Measurements from ENCODE around the gene NUBP1. TPM values are rescaled to one million over a fixed set of nuclear protein-coding genes. Genes with fewer than 3 reads are reported as not detected.

Gene NUBP1
- 14.4 and 22.5 TPM in 2 replicates for total RNA-seq (2012; rRNA removed)

GRCh38 chr16:10743610-10744369 lies at the start of gene NUBP1:
Gene NUBP1 (plus strand): TSS chr16:10743842. CDS start chr16:10743864, 22 bp downstream.
- Histone ChIP-seq H3K4me1 (ENCODE audit: control insufficient read depth, insufficient read depth, low read length) (peaks cover 10% of the 10 kb centered on the region), H3K4me3 (ENCODE audit: low read length) (peak within 1 kb of the TSS; percentile 83), H3K9me3 (replicated peaks; ENCODE audit: low read length) (no peaks in the 10 kb centered on the region), H3K36me3 (ENCODE audit: insufficient read depth, low read length) (no peaks in the 10 kb centered on the region), H3K27me3 (ENCODE audit: control insufficient read depth, insufficient read depth, low read length) (no peaks in the 10 kb centered on the region), H3K4me2 (ENCODE audit: low read length) (peak within 1 kb of the TSS; percentile 92), H3K9ac (ENCODE audit: low read depth, low read length) (peak within 1 kb of the TSS; percentile 94)

- Histone ChIP-seq H3K9me3 (replicated peaks; ENCODE audit: low read length) (no peaks in the 10 kb centered on the region), H3K4me3 (ENCODE audit: low read length) (no peak overlapping the region), H3K9ac (ENCODE audit: low read depth, low read length) (no peak overlapping the region), H3K27me3 (ENCODE audit: control insufficient read depth, insufficient read depth, low read length) (no peaks in the 10 kb centered on the region), H3K4me2 (ENCODE audit: low read length) (no peak overlapping the region), H3K36me3 (ENCODE audit: insufficient read depth, low read length) (no peaks in the 10 kb centered on the region), H3K4me1 (ENCODE audit: control insufficient read depth, insufficient read depth, low read length) (no peaks in the 10 kb centered on the region)
Observed at GRCh38 chr16:10693889-10694288, 49.8 kb upstream of the NUBP1 start.

DNA sequence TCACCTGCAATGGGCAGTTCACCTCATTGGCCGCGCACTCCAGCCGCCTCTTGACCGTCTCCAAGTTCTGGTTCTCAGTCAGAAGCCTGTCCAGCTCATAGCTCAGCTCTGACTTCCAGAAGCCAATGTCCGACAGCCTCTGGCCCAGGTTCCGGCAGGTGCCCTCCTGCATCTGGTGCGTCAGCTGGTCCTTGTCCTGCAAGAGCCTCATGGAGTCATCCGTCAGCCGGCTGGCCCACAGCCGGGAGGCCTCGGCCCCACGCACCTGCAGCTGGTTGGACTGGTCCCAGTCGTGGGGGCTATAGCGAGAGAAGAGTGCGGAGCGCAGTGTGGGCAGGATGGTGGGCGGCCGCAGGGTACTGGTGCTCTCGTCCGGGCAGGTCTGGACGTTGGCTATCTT lies 49.3 kb upstream of the NUBP1 start:
- Histone ChIP-seq H3K27me3 (ENCODE audit: control insufficient read depth, insufficient read depth, low read length) (no peaks in the 10 kb centered on the region), H3K4me2 (ENCODE audit: low read length) (no peak overlapping the region), H3K9ac (ENCODE audit: low read depth, low read length) (no peak overlapping the region)

GRCh38 chr16:10694830-10695229 lies 48.8 kb upstream of the NUBP1 start, which contains the start of gene TEKT5:
Gene TEKT5 (minus strand): TSS chr16:10694930. CDS start chr16:10694873, 57 bp downstream.
- H3K27me3 ChIP-seq (ENCODE audit: control insufficient read depth, insufficient read depth, low read length), result no peaks in the 10 kb centered on the region
- H3K9me3 ChIP-seq (replicated peaks; ENCODE audit: low read length), result no peaks in the 10 kb centered on the region
- H3K9ac ChIP-seq (ENCODE audit: low read depth, low read length), result no peak within 1 kb of the TSS
- H3K36me3 ChIP-seq (ENCODE audit: insufficient read depth, low read length), result no peaks in the 10 kb centered on the region
- H3K4me2 ChIP-seq (ENCODE audit: low read length), result no peak within 1 kb of the TSS
- H3K4me1 ChIP-seq (ENCODE audit: control insufficient read depth, insufficient read depth, low read length), result no peaks in the 10 kb centered on the region
- no peak within 1 kb of the TSS for H3K4me3 ChIP-seq (ENCODE audit: low read length)

More for the DNA sequence above, 49.3 kb upstream of the NUBP1 start:
- Histone ChIP-seq H3K36me3 (ENCODE audit: insufficient read depth, low read length) (no peaks in the 10 kb centered on the region), H3K4me1 (ENCODE audit: control insufficient read depth, insufficient read depth, low read length) (no peaks in the 10 kb centered on the region), H3K9me3 (replicated peaks; ENCODE audit: low read length) (no peaks in the 10 kb centered on the region), H3K4me3 (ENCODE audit: low read length) (no peak overlapping the region)

GRCh38 chr16:10699756-10700155 lies 43.9 kb upstream of the NUBP1 start:
- no peaks in the 10 kb centered on the region for H3K4me1 ChIP-seq (ENCODE audit: control insufficient read depth, insufficient read depth, low read length)
- no peak overlapping the region for H3K9ac ChIP-seq (ENCODE audit: low read depth, low read length)
- no peak overlapping the region for H3K4me2 ChIP-seq (ENCODE audit: low read length)
- no peaks in the 10 kb centered on the region for H3K27me3 ChIP-seq (ENCODE audit: control insufficient read depth, insufficient read depth, low read length)
- H3K4me3 ChIP-seq (ENCODE audit: low read length), result no peak overlapping the region
- no peaks in the 10 kb centered on the region for H3K36me3 ChIP-seq (ENCODE audit: insufficient read depth, low read length)
- no peaks in the 10 kb centered on the region for H3K9me3 ChIP-seq (replicated peaks; ENCODE audit: low read length)

- no peaks in the 10 kb centered on the region for H3K9me3 ChIP-seq (replicated peaks; ENCODE audit: low read length)
Observed at GRCh38 chr16:10708969-10709368, 34.7 kb upstream of the NUBP1 start.

DNA sequence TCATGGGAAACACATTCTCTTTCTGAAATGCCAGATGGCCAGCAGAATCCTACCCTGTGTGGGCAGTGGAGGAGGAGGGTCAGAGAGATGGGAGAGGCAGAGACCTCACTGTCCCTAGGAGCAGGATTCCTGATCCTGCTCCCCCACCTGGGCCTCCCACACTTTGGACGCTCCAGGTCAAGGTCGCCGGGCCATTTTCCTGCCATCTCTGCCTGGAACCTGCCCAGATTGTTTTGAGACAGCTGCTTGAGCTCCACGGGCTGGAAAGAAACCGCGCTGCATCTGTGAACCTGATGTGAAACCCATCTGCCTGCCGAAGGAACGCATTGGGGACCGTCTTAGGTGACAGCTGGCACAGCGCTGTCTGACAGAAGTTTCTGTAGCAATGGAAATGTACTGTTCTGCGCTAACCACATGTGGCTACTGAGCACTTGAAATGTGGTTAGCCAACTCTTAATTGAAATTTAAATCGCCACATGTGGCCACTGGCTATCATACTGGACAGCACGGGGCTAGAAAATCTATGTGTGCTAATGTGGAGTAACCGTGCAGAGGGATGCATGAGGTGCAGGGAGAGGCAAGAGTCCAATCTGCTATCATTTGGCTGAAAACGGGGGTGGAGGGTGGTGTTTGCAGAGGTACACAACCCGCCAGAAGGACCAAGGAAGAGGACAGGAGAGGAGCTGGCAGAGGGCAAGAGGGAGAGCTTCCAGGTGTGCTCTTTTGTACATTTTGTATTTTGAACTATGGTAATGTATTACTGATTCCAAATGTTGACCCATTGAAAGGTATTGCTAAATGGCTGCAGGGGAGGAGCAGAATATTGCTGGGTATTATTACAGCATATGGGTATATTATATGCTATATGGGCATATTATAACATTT lies 15.4 kb upstream of the NUBP1 start:
- H3K4me2 ChIP-seq (ENCODE audit: low read length), result no peak overlapping the region
- no peak overlapping the region for H3K4me3 ChIP-seq (ENCODE audit: low read length)
- H3K9me3 ChIP-seq (replicated peaks; ENCODE audit: low read length), result no peaks in the 10 kb centered on the region
- H3K27me3 ChIP-seq (ENCODE audit: control insufficient read depth, insufficient read depth, low read length), result peaks cover 5% of the 10 kb centered on the region
- H3K36me3 ChIP-seq (ENCODE audit: insufficient read depth, low read length), result no peaks in the 10 kb centered on the region
- H3K9ac ChIP-seq (ENCODE audit: low read depth, low read length), result no peak overlapping the region
- H3K4me1 ChIP-seq (ENCODE audit: control insufficient read depth, insufficient read depth, low read length), result peaks cover 10% of the 10 kb centered on the region

More at GRCh38 chr16:10708969-10709368, 34.7 kb upstream of the NUBP1 start:
- Histone ChIP-seq H3K36me3 (ENCODE audit: insufficient read depth, low read length) (no peaks in the 10 kb centered on the region), H3K4me1 (ENCODE audit: control insufficient read depth, insufficient read depth, low read length) (no peaks in the 10 kb centered on the region), H3K9ac (ENCODE audit: low read depth, low read length) (no peak overlapping the region), H3K4me3 (ENCODE audit: low read length) (no peak overlapping the region), H3K4me2 (ENCODE audit: low read length) (no peak overlapping the region), H3K27me3 (ENCODE audit: control insufficient read depth, insufficient read depth, low read length) (no peaks in the 10 kb centered on the region)

DNA sequence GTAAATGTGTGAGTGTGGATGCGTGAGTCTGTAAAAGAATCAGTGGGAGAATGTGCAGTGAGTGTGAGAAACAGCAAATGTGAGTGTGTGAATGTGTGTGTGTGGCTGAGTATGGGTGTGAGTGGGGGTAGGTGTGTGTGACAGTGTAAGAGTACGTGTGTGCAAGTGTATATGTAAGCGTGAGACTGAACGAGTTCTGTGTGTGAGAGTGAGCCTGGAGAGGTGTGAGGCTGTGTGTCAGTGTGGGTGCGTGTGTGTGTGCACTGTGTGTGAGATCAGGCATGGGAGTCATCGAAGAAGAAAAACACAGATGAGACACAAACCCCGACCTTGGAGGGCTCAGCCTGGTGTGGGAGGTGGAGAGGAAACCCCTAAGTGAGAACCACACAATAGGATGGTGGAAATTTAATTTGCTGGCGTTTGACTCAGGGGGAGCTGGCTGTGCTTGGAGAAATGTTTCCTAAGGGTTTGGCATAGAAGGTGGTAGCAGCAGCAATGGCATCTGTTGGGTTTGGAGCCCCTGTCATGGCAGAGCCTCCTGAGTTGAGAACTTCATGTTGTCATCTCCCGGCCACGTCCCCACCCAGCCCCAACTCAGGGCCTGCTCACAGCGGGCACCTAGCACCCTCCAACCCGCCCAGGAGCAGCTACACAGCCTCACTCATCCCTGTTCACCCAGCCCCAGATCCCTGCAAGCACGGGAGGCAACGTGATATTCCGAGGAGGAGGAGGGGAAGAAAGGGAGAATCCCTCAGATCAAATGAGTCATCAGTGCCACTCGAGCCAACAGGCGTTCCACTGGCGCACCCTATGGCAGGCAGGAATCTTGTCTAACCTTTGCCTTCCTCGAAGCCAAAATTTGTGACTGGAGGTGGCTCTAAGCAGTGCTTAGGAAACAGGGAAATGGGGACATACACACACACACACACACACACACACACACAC lies 14.3 kb upstream of the NUBP1 start:
- Histone ChIP-seq H3K36me3 (ENCODE audit: insufficient read depth, low read length) (no peaks in the 10 kb centered on the region), H3K4me3 (ENCODE audit: low read length) (peak overlapping the region; percentile 49), H3K4me1 (ENCODE audit: control insufficient read depth, insufficient read depth, low read length) (peaks cover 10% of the 10 kb centered on the region)

GRCh38 chr16:10731790-10732189 lies 11.9 kb upstream of the NUBP1 start:
- Histone ChIP-seq H3K9ac (ENCODE audit: low read depth, low read length) (no peak overlapping the region), H3K9me3 (replicated peaks; ENCODE audit: low read length) (no peaks in the 10 kb centered on the region), H3K4me3 (ENCODE audit: low read length) (no peak overlapping the region), H3K27me3 (ENCODE audit: control insufficient read depth, insufficient read depth, low read length) (peaks cover 5% of the 10 kb centered on the region), H3K4me2 (ENCODE audit: low read length) (no peak overlapping the region), H3K36me3 (ENCODE audit: insufficient read depth, low read length) (no peaks in the 10 kb centered on the region), H3K4me1 (ENCODE audit: control insufficient read depth, insufficient read depth, low read length) (peaks cover 10% of the 10 kb centered on the region)

More for the DNA sequence above, 14.3 kb upstream of the NUBP1 start:
- H3K4me2 ChIP-seq (ENCODE audit: low read length), result peak overlapping the region; percentile 34
- H3K9ac ChIP-seq (ENCODE audit: low read depth, low read length), result no peak overlapping the region
- peaks cover 5% of the 10 kb centered on the region for H3K27me3 ChIP-seq (ENCODE audit: control insufficient read depth, insufficient read depth, low read length)
- H3K9me3 ChIP-seq (replicated peaks; ENCODE audit: low read length), result no peaks in the 10 kb centered on the region

GRCh38 chr16:10737068-10737625 lies 6.5 kb upstream of the NUBP1 start:
- H3K4me2 ChIP-seq (ENCODE audit: low read length), result peak overlapping the region; percentile 58
- H3K4me1 ChIP-seq (ENCODE audit: control insufficient read depth, insufficient read depth, low read length), result peaks cover 15% of the 10 kb centered on the region
- H3K9me3 ChIP-seq (replicated peaks; ENCODE audit: low read length), result no peaks in the 10 kb centered on the region
- no peak overlapping the region for H3K4me3 ChIP-seq (ENCODE audit: low read length)
- H3K27me3 ChIP-seq (ENCODE audit: control insufficient read depth, insufficient read depth, low read length), result no peaks in the 10 kb centered on the region
- no peaks in the 10 kb centered on the region for H3K36me3 ChIP-seq (ENCODE audit: insufficient read depth, low read length)
- H3K9ac ChIP-seq (ENCODE audit: low read depth, low read length), result peak overlapping the region; percentile 36

All from skeletal muscle satellite cell (primary cell).